IgD-negative memory B cell (primary cell): ENCODE results near the gene PAQR7. TPM values are rescaled to one million over a fixed set of nuclear protein-coding genes. Genes with fewer than 3 reads are reported as not detected.
A peak's percentile ranks its signal among the peaks of the same experiment; 100 is the strongest.
"Not testable (repeated sequence)": the region's sequence is repeated elsewhere in the genome, so short reads cannot be mapped to it uniquely, and the experiment has no call there.

Source experiments
- H3K27ac Mint-ChIP-seq, 3 donors: one replicate each; pipeline ENCODE4 v1.8.0; 2020 to 2022; ENCODE audit warnings: mild to moderate bottlenecking in 3 of 3, mixed read lengths in 3 of 3, moderate library complexity in 1 of 3
- H3K27me3 Mint-ChIP-seq: one replicate; pipeline ENCODE4 v1.8.0; 2021; ENCODE audit warnings: mixed read lengths
- H3K36me3 Mint-ChIP-seq: one replicate; pipeline ENCODE4 v1.8.0; 2020; ENCODE audit warnings: mild to moderate bottlenecking, mixed read lengths
- H3K4me1 Mint-ChIP-seq, 3 donors: one replicate each; pipeline ENCODE4 v1.8.0; 2020 to 2022; ENCODE audit warnings: mixed read lengths in 3 of 3, mild to moderate bottlenecking in 1 of 3
- H3K4me3 Mint-ChIP-seq, 4 donors: one replicate each; pipeline ENCODE4 v1.8.0; 2020 to 2022; ENCODE audit warnings: mild to moderate bottlenecking in 4 of 4, mixed read lengths in 4 of 4, moderate library complexity in 3 of 4
- H3K9me3 Mint-ChIP-seq, 3 donors: one replicate each; pipeline ENCODE4 v1.8.0; 2020 to 2021; ENCODE audit warnings: mixed read lengths in 3 of 3, mild to moderate bottlenecking in 1 of 3
- polyA plus RNA-seq: library from polyadenylated mRNA; unstranded; fragments of 300-500 nt; fragmentation: Illumina TruSeq; gene quantifications from one replicate; pipeline ENCODE4 v1.2.3, GENCODE V29; 2021

PAQR7 gene
- polyA plus RNA-seq, 1 donor from 2014 or later, result 0.73 TPM

- Mint-ChIP-seq H3K27me3 (no peaks in the 10 kb centered on the region), H3K27ac (peak overlapping the region in 2 of 3 donors; percentile 25 to 31), H3K4me3 (peak overlapping the region; percentile 89 to 99 (median 98)), H3K36me3 (peaks cover 3% of the 10 kb centered on the region), H3K9me3 (no peaks in the 10 kb centered on the region), H3K4me1 (peaks cover 15 to 22% (median 18%) of the 10 kb centered on the region in 3 donors)
Measured at GRCh38 chr1:25858494-25858893, 17.0 kb downstream of the PAQR7 start.

- peaks cover 2% of the 10 kb centered on the region for H3K36me3 Mint-ChIP-seq
Measured at GRCh38 chr1:25856856-25857255, 18.7 kb downstream of the PAQR7 start.

GRCh38 chr1:25854554-25854953 lies 21.0 kb downstream of the PAQR7 start:
- Mint-ChIP-seq H3K4me1 (peaks cover 4 to 7% (median 6%) of the 10 kb centered on the region in 3 donors), H3K27ac (no peak overlapping the region), H3K4me3 (peak overlapping the region in 1 of 4 donors; percentile 6), H3K27me3 (no peaks in the 10 kb centered on the region), H3K9me3 (no peaks in the 10 kb centered on the region), H3K36me3 (peaks cover 3% of the 10 kb centered on the region)

More at GRCh38 chr1:25856856-25857255, 18.7 kb downstream of the PAQR7 start:
- peaks cover 13 to 22% (median 16%) of the 10 kb centered on the region in 3 donors for H3K4me1 Mint-ChIP-seq
- no peak overlapping the region for H3K27ac Mint-ChIP-seq
- H3K27me3 Mint-ChIP-seq, result no peaks in the 10 kb centered on the region
- H3K4me3 Mint-ChIP-seq, result no peak overlapping the region
- H3K9me3 Mint-ChIP-seq, result no peaks in the 10 kb centered on the region

GRCh38 chr1:25848531-25848930 lies 27.0 kb downstream of the PAQR7 start:
- no peaks in the 10 kb centered on the region for H3K27me3 Mint-ChIP-seq
- no peaks in the 10 kb centered on the region for H3K9me3 Mint-ChIP-seq

GRCh38 chr1:25847929-25848328 lies 27.6 kb downstream of the PAQR7 start:
- H3K4me3 Mint-ChIP-seq, result no peak overlapping the region
- peaks cover 3% of the 10 kb centered on the region for H3K36me3 Mint-ChIP-seq
- H3K27ac Mint-ChIP-seq, result no peak overlapping the region
- no peaks in the 10 kb centered on the region for H3K27me3 Mint-ChIP-seq
- H3K9me3 Mint-ChIP-seq, result no peaks in the 10 kb centered on the region
- H3K4me1 Mint-ChIP-seq, result peaks cover 0 to 3% (median 0%) of the 10 kb centered on the region in 3 donors

More at GRCh38 chr1:25848531-25848930, 27.0 kb downstream of the PAQR7 start:
- Mint-ChIP-seq H3K36me3 (peaks cover 3% of the 10 kb centered on the region), H3K27ac (no peak overlapping the region), H3K4me1 (peaks cover 0 to 3% (median 0%) of the 10 kb centered on the region in 3 donors), H3K4me3 (no peak overlapping the region)

- H3K27ac Mint-ChIP-seq, result no peak overlapping the region
- H3K4me1 Mint-ChIP-seq, result peaks cover 0 to 3% (median 0%) of the 10 kb centered on the region in 3 donors
- H3K4me3 Mint-ChIP-seq, result no peak overlapping the region
- no peaks in the 10 kb centered on the region for H3K9me3 Mint-ChIP-seq
- no peaks in the 10 kb centered on the region for H3K36me3 Mint-ChIP-seq
- no peaks in the 10 kb centered on the region for H3K27me3 Mint-ChIP-seq
Measured at GRCh38 chr1:25845664-25846063, 29.8 kb downstream of the PAQR7 start.

GRCh38 chr1:25844536-25845337 lies 30.8 kb downstream of the PAQR7 start:
- peak overlapping the region in 1 of 3 donors; percentile 12 for H3K27ac Mint-ChIP-seq

GRCh38 chr1:25843483-25843882 lies 32.0 kb downstream of the PAQR7 start:
- Mint-ChIP-seq H3K4me3 (no peak overlapping the region), H3K9me3 (no peaks in the 10 kb centered on the region), H3K36me3 (peaks cover 2% of the 10 kb centered on the region), H3K4me1 (peaks cover 0 to 3% (median 0%) of the 10 kb centered on the region in 3 donors), H3K27me3 (no peaks in the 10 kb centered on the region), H3K27ac (no peak overlapping the region)

More at GRCh38 chr1:25844536-25845337, 30.8 kb downstream of the PAQR7 start:
- Mint-ChIP-seq H3K4me1 (peaks cover 0 to 3% (median 0%) of the 10 kb centered on the region in 3 donors), H3K9me3 (no peaks in the 10 kb centered on the region), H3K27me3 (no peaks in the 10 kb centered on the region), H3K4me3 (no peak overlapping the region), H3K36me3 (no peaks in the 10 kb centered on the region)

GRCh38 chr1:25839808-25840207 lies 35.7 kb downstream of the PAQR7 start:
- not testable (repeated sequence) for H3K4me1 Mint-ChIP-seq, H3K4me3 Mint-ChIP-seq, H3K36me3 Mint-ChIP-seq, H3K27ac Mint-ChIP-seq, H3K27me3 Mint-ChIP-seq, H3K9me3 Mint-ChIP-seq

- peaks cover 0 to 3% (median 1%) of the 10 kb centered on the region in 3 donors for H3K4me1 Mint-ChIP-seq
Measured at GRCh38 chr1:25837262-25837875, 38.1 kb downstream of the PAQR7 start.

GRCh38 chr1:25836695-25837094 lies 38.8 kb downstream of the PAQR7 start:
- H3K36me3 Mint-ChIP-seq, result peaks cover 2% of the 10 kb centered on the region
- H3K27ac Mint-ChIP-seq, result no peak overlapping the region
- peaks cover 0 to 3% (median 1%) of the 10 kb centered on the region in 3 donors for H3K4me1 Mint-ChIP-seq
- H3K27me3 Mint-ChIP-seq, result no peaks in the 10 kb centered on the region
- H3K9me3 Mint-ChIP-seq, result no peaks in the 10 kb centered on the region
- no peak overlapping the region for H3K4me3 Mint-ChIP-seq

More at GRCh38 chr1:25837262-25837875, 38.1 kb downstream of the PAQR7 start:
- Mint-ChIP-seq H3K27me3 (no peaks in the 10 kb centered on the region), H3K4me3 (no peak overlapping the region), H3K36me3 (peaks cover 2% of the 10 kb centered on the region), H3K27ac (no peak overlapping the region), H3K9me3 (no peaks in the 10 kb centered on the region)

GRCh38 chr1:25834894-25835293 lies 40.6 kb downstream of the PAQR7 start:
- Mint-ChIP-seq H3K36me3 (peaks cover 2% of the 10 kb centered on the region), H3K9me3 (no peaks in the 10 kb centered on the region), H3K27me3 (no peaks in the 10 kb centered on the region), H3K4me3 (no peak overlapping the region), H3K27ac (no peak overlapping the region), H3K4me1 (peaks cover 0 to 3% (median 1%) of the 10 kb centered on the region in 3 donors)

GRCh38 chr1:25833158-25833557 lies 42.4 kb downstream of the PAQR7 start:
- peaks cover 0 to 3% (median 1%) of the 10 kb centered on the region in 3 donors for H3K4me1 Mint-ChIP-seq
- H3K9me3 Mint-ChIP-seq, result no peaks in the 10 kb centered on the region
- H3K4me3 Mint-ChIP-seq, result no peak overlapping the region
- no peaks in the 10 kb centered on the region for H3K36me3 Mint-ChIP-seq
- H3K27me3 Mint-ChIP-seq, result no peaks in the 10 kb centered on the region
- H3K27ac Mint-ChIP-seq, result no peak overlapping the region

GRCh38 chr1:25832336-25833037 lies 43.0 kb downstream of the PAQR7 start:
- no peak overlapping the region for H3K27ac Mint-ChIP-seq
- peaks cover 0 to 3% (median under 1%) of the 10 kb centered on the region in 3 donors for H3K4me1 Mint-ChIP-seq
- H3K36me3 Mint-ChIP-seq, result peaks cover 4% of the 10 kb centered on the region
- H3K9me3 Mint-ChIP-seq, result no peaks in the 10 kb centered on the region
- no peaks in the 10 kb centered on the region for H3K27me3 Mint-ChIP-seq
- H3K4me3 Mint-ChIP-seq, result no peak overlapping the region
